Measurements from ENCODE around the gene GPD2.

Gene GPD2

DNA sequence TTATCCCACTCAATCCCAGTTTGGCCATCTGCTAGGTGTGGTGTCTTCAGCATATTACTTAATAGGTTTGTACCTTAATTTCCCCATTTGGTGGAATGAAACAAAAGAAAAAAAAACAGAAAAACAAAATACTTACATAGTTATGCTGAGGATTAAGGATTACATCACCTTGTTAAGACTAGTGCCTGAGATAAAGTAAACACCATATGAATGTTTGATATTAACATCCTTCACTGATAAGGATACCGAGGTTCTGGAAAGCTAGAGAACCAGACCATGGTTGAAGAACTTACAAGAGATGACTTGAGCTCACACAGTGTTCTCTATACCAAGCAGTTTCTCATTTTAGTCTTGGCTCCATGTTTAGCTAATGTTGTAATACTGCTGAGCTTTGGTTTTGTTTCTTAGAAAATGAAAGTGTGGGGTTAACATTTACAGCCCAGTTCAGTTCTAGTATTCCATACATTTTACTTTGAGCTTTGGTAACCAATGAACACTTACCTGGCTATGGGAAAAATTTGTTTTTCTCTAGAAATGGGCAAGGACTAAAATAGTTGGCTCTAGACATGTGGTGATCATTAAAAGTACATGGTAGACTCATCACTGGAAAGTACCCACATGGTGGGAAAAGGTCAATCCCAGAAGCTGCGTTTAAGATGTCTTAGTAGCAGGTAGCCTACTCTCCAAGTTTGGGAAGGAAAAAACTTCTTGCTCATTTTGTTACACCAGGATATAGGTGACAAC is 5.8 kb upstream of the GPD2 start:
- Histone ChIP-seq H2AFZ (ENCODE audit: low read depth, low read length) (no peak overlapping the region), H3K36me3 (ENCODE audit: insufficient read depth, low read length) (no peaks in the 10 kb centered on the region), H3K4me2 (ENCODE audit: insufficient read depth, low read length) (no peak overlapping the region)

DNA sequence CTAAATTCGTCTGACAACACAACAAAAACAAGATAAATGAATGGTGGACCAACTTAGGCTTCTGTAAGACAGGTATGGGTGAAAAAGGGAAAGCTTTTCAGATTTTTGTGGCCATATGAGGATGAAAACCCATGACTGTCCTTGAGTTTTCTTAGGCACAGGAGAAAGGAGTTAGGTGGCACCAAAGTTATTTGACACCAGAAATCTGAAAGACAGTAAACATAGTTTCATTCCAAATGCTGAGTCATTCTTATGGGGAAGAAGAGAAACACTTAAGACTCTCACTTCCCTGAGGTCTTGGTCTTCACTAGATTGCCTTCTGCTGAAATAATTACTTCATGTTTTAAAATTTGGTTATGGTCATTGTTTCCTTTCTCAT is 5.2 kb upstream of the GPD2 start:
- H3K9ac ChIP-seq (ENCODE audit: low read depth, low read length): no peak overlapping the region
- no peaks in the 10 kb centered on the region for H3K79me2 ChIP-seq (ENCODE audit: insufficient read depth, low read length)
- no peak overlapping the region for H3K4me2 ChIP-seq (ENCODE audit: insufficient read depth, low read length)
- H3K27ac ChIP-seq (ENCODE audit: low read length): no peak overlapping the region
- peaks cover 5% of the 10 kb centered on the region for H3K4me1 ChIP-seq (ENCODE audit: insufficient read depth, low read length)
- H3K9me3 ChIP-seq (ENCODE audit: insufficient read depth, low read length, severe bottlenecking): no peaks in the 10 kb centered on the region
- H4K20me1 ChIP-seq (ENCODE audit: insufficient read depth, low read length): no peaks in the 10 kb centered on the region
- H3K36me3 ChIP-seq (ENCODE audit: insufficient read depth, low read length): no peaks in the 10 kb centered on the region
- H3K27me3 ChIP-seq (ENCODE audit: insufficient read depth, low read length, poor library complexity): no peaks in the 10 kb centered on the region
- TF ChIP-seq, protein P1, sequence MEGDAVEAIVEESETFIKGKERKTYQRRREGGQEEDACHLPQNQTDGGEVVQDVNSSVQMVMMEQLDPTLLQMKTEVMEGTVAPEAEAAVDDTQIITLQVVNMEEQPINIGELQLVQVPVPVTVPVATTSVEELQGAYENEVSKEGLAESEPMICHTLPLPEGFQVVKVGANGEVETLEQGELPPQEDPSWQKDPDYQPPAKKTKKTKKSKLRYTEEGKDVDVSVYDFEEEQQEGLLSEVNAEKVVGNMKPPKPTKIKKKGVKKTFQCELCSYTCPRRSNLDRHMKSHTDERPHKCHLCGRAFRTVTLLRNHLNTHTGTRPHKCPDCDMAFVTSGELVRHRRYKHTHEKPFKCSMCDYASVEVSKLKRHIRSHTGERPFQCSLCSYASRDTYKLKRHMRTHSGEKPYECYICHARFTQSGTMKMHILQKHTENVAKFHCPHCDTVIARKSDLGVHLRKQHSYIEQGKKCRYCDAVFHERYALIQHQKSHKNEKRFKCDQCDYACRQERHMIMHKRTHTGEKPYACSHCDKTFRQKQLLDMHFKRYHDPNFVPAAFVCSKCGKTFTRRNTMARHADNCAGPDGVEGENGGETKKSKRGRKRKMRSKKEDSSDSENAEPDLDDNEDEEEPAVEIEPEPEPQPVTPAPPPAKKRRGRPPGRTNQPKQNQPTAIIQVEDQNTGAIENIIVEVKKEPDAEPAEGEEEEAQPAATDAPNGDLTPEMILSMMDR (IDR thresholded peaks at IDR 0.05; ENCODE audit: borderline replicate concordance, extremely low read depth, low read length, poor library complexity, severe bottlenecking): no peak
- TF ChIP-seq EZH2 (IDR thresholded peaks at IDR 0.05; ENCODE audit: borderline replicate concordance, low read depth, low read length, severe bottlenecking): no peak
- DNase-seq (no peak), ATAC-seq (ENCODE audit: insufficient read depth, low read depth) (no peak)
- H3K4me3 ChIP-seq (ENCODE audit: low read depth in 1 of 2, low read length in 2 of 2): no peak overlapping the region
- peak overlapping the region; percentile 19; the same call in 1 of the 2 replicates for H2AFZ ChIP-seq (ENCODE audit: low read depth, low read length)

More for the DNA sequence above, 5.8 kb upstream of the GPD2 start:
- Histone ChIP-seq H3K27ac (ENCODE audit: low read length) (no peak overlapping the region), H3K9ac (ENCODE audit: low read depth, low read length) (no peak overlapping the region), H3K4me3 (ENCODE audit: low read depth in 1 of 2, low read length in 2 of 2) (no peak overlapping the region), H3K4me1 (ENCODE audit: insufficient read depth, low read length) (peaks cover 4% of the 10 kb centered on the region), H3K9me3 (ENCODE audit: insufficient read depth, low read length, severe bottlenecking) (no peaks in the 10 kb centered on the region), H3K79me2 (ENCODE audit: insufficient read depth, low read length) (no peaks in the 10 kb centered on the region), H3K27me3 (ENCODE audit: insufficient read depth, low read length, poor library complexity) (no peaks in the 10 kb centered on the region), H4K20me1 (ENCODE audit: insufficient read depth, low read length) (no peaks in the 10 kb centered on the region)
- TF ChIP-seq, protein P1 (IDR thresholded peaks at IDR 0.05; ENCODE audit: borderline replicate concordance, extremely low read depth, low read length, poor library complexity, severe bottlenecking): no peak
- no peak for TF ChIP-seq EZH2 (IDR thresholded peaks at IDR 0.05; ENCODE audit: borderline replicate concordance, low read depth, low read length, severe bottlenecking)
- ATAC-seq (ENCODE audit: insufficient read depth, low read depth) (no peak), DNase-seq (no peak)

DNA sequence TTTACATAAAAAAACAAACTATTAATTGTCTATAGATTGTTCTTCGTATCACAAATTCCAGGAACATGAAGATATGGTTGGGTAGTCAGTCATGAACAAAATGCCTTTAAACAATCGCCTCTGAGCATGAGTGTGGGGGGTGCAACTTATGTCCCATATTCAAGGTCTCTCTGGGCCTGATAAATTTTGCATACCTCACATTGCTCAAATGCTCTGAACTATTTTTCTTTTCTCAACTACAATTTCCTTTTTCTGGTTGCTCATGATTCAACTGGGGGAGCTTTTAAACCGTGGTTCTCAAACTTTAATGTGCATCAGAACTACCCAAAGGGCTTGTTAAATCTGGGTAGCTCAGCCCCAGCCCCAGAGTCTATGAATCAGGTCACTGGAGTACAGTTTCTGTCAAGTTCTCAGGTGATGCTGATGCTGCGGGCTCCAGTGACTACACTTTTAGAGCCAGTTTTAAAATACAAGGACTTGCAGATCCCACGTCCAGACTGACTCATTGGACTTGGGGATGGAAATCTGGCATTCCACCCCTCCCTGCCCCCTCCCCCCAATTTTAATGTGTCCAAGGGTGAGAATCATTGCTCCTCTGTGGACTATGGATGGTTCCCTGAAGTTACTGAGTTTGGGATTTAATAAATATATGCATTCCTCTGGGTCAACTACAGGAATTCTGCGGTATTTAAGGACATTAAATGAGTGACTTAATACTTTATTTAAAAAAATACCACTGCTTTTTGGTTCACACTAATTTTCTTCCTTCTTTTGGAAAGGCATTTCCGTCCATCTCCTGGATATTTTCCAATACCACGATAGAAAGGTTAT is 1.5 kb upstream of the GPD2 start:
- Histone ChIP-seq H3K79me2 (ENCODE audit: insufficient read depth, low read length) (no peaks in the 10 kb centered on the region), H3K9ac (ENCODE audit: low read depth, low read length) (no peak overlapping the region), H3K9me3 (ENCODE audit: insufficient read depth, low read length, severe bottlenecking) (no peaks in the 10 kb centered on the region), H3K4me3 (ENCODE audit: low read depth in 1 of 2, low read length in 2 of 2) (no peak overlapping the region), H3K27ac (ENCODE audit: low read length) (no peak overlapping the region), H3K36me3 (ENCODE audit: insufficient read depth, low read length) (no peaks in the 10 kb centered on the region), H3K4me1 (ENCODE audit: insufficient read depth, low read length) (peaks cover 29% of the 10 kb centered on the region), H2AFZ (ENCODE audit: low read depth, low read length) (no peak overlapping the region), H4K20me1 (ENCODE audit: insufficient read depth, low read length) (no peaks in the 10 kb centered on the region), H3K27me3 (ENCODE audit: insufficient read depth, low read length, poor library complexity) (no peaks in the 10 kb centered on the region), H3K4me2 (ENCODE audit: insufficient read depth, low read length) (no peak overlapping the region)
- ATAC-seq (ENCODE audit: insufficient read depth, low read depth) (no peak), DNase-seq (no peak)
- no peak for TF ChIP-seq EZH2 (IDR thresholded peaks at IDR 0.05; ENCODE audit: borderline replicate concordance, low read depth, low read length, severe bottlenecking)
- TF ChIP-seq, protein P1 (IDR thresholded peaks at IDR 0.05; ENCODE audit: borderline replicate concordance, extremely low read depth, low read length, poor library complexity, severe bottlenecking): no peak

All from DND-41 (cell line).